K562 (cell line): ENCODE data around the gene AIRE. TPM values are rescaled to one million over a fixed set of nuclear protein-coding genes. Genes with fewer than 3 reads are reported as not detected.

Experiments
- ATAC-seq: fragments of 200-7000 bp; cut with Tn5 transposase; 3 replicates; pipeline ENCODE4 v1.9.1; 2020; ENCODE audit warnings: moderate library complexity
- BruUV-seq: library from RNA; stranded (reverse); fragments of 400-500 nt; replicated peaks from 2 replicates; lab custom pipeline; 2021; lab: Mats Ljungman, UMichigan
- CTCF ChIA-PET: fragments of 300-600 bp; formaldehyde crosslinking; extraction: SDS; loops from one replicate; lab custom pipeline; 2021; ENCODE audit warnings: low intra/inter-chr PET ratio; lab: Yijun Ruan, JAX
- POLR2A ChIA-PET: fragments of 300-600, 350-650 bp; sonication (Branson Sonifier 250); formaldehyde crosslinking; extraction: SDS; loops from one replicate; lab custom pipeline; 2021; ENCODE audit warnings: antibody characterized with exemption, inconsistent platforms; lab: Yijun Ruan, JAX
- DNase-seq, 4 experiments: peaks; one replicate each; pipeline versions ENCODE4 v3.0.0 to v3.0.0-alpha.2; 2011 to 2018; ENCODE audit warnings: low spot score in 3 of 4, mixed read lengths in 3 of 4; ENCODE audit errors: extremely low read depth in 1 of 4
- FAIRE-seq: peaks from 2 replicates; lab custom pipeline; 2011; peaks lifted over from hg19 to GRCh38; lab: Jason Lieb, UNC
- H2AFZ ChIP-seq: 2 replicates; pipeline ENCODE4 v1.6.0; 2011; ENCODE audit warnings: low read depth, low read length, control low read depth, inconsistent platforms
- H3K27ac ChIP-seq: fragments of 200-600 bp; 3 replicates; pipeline ENCODE4 v1.8.0; 2011; ENCODE audit warnings: low read depth, mild to moderate bottlenecking, control low read depth, inconsistent platforms, low read length, moderate library complexity, mixed read lengths; ENCODE audit errors: extremely low read depth
- H3K27me3 ChIP-seq, 2 experiments: fragments of 300-600 bp in 1 of 2; 2 replicates in 1 of 2; 3 replicates in 1 of 2; pipeline versions ENCODE4 v1.6.0 to v1.8.0; 2011; ENCODE audit warnings: inconsistent platforms in 2 of 2, low read length in 2 of 2, mild to moderate bottlenecking in 1 of 2, mixed read lengths in 1 of 2, moderate library complexity in 1 of 2; ENCODE audit not compliant: control insufficient read depth in 2 of 2, insufficient read depth in 2 of 2
- H3K36me3 ChIP-seq: fragments of 300-600 bp; 3 replicates; pipeline ENCODE4 v1.8.0; 2011; ENCODE audit warnings: mild to moderate bottlenecking, low read length, inconsistent platforms; ENCODE audit not compliant: control insufficient read depth, insufficient read depth
- H3K4me1 ChIP-seq, 2 experiments: fragments of 200-600 bp in 1 of 2; replicated peaks in 1 of 2; 2 replicates in 1 of 2; 3 replicates in 1 of 2; pipeline versions ENCODE4 v1.5.1 to v1.8.0; 2011; ENCODE audit warnings: inconsistent platforms in 2 of 2, low read length in 2 of 2, mild to moderate bottlenecking in 1 of 2, mixed read lengths in 1 of 2, moderate library complexity in 1 of 2; ENCODE audit not compliant: control insufficient read depth in 2 of 2, insufficient read depth in 2 of 2
- H3K4me2 ChIP-seq: 2 replicates; pipeline ENCODE4 v1.6.1; 2011; ENCODE audit warnings: low read length, control low read depth, inconsistent platforms, mixed read lengths; ENCODE audit not compliant: insufficient read depth
- H3K4me3 ChIP-seq: fragments of 200-600 bp; sonication (generic), shearing (Covaris generic); 2 replicates; pipeline ENCODE4 v1.5.1; 2016; ENCODE audit warnings: control low read depth, inconsistent platforms
- H3K79me2 ChIP-seq: fragments of 200-600 bp; 3 replicates; pipeline ENCODE4 v1.8.0; 2011; ENCODE audit warnings: low read length, inconsistent platforms; ENCODE audit not compliant: control insufficient read depth, insufficient read depth
- H3K9ac ChIP-seq, 2 experiments: 2 replicates each; pipeline versions ENCODE4 v1.6.0 to v1.6.1; 2011; ENCODE audit warnings: low read depth in 2 of 2, low read length in 2 of 2, control low read depth in 1 of 2, inconsistent platforms in 1 of 2, mild to moderate bottlenecking in 1 of 2, mixed read lengths in 1 of 2; ENCODE audit not compliant: insufficient read depth in 1 of 2
- H3K9me1 ChIP-seq: one replicate; pipeline ENCODE4 v1.6.0; 2011; ENCODE audit warnings: inconsistent platforms, mild to moderate bottlenecking, low read length, moderate library complexity; ENCODE audit not compliant: control insufficient read depth, insufficient read depth
- H3K9me3 ChIP-seq: replicated peaks from 2 replicates; pipeline ENCODE4 v1.5.1; 2011; ENCODE audit warnings: low read depth, low read length, inconsistent platforms; ENCODE audit not compliant: control insufficient read depth, insufficient read depth
- H4K20me1 ChIP-seq: replicated peaks from 2 replicates; pipeline ENCODE4 v1.6.1; 2011; ENCODE audit warnings: low read length, inconsistent platforms, mixed read lengths; ENCODE audit not compliant: control insufficient read depth, insufficient read depth
- BCL6 ChIP-seq: fragments of 250-450 bp; sonication (Bioruptor Pico); IDR thresholded peaks from 2 replicates; pipeline ENCODE4 v1.4.0; 2020
- IFI16 ChIP-seq: fragments of 250-450 bp; sonication (Bioruptor Pico); IDR thresholded peaks from 2 replicates; pipeline ENCODE4 v2.1.2; 2022; ENCODE audit warnings: mild to moderate bottlenecking, inconsistent platforms
- L3MBTL2 ChIP-seq: fragments of 450-650 bp; IDR thresholded peaks from 2 replicates; pipeline ENCODE4 v1.6.1; 2016; ENCODE audit warnings: mild to moderate bottlenecking, moderate library complexity
- MTA1 ChIP-seq: fragments of 450-650 bp; IDR thresholded peaks from 2 replicates; pipeline ENCODE4 v1.6.1; 2017; ENCODE audit warnings: borderline replicate concordance
- PHF20 ChIP-seq: fragments of 450-650 bp; IDR thresholded peaks from 2 replicates; pipeline ENCODE4 v1.6.1; 2018; ENCODE audit not compliant: partially characterized antibody
- RBM14 ChIP-seq: fragments of 200-400 bp; formaldehyde crosslinking; IDR thresholded peaks from 2 replicates; pipeline ENCODE4 v1.6.1; 2018; ENCODE audit warnings: low read depth, mild to moderate bottlenecking, low read length, moderate library complexity, borderline replicate concordance; ENCODE audit not compliant: insufficient read depth
- TRIM24 ChIP-seq, 2 experiments: fragments of 450-650 bp; IDR thresholded peaks; 2 replicates each; pipeline ENCODE4 v1.6.1; 2016
- ZNF347 ChIP-seq: fragments of 450-650 bp; formaldehyde crosslinking; IDR thresholded peaks from 2 replicates; pipeline ENCODE4 v1.4.0; 2020; ENCODE audit warnings: low read depth, mild to moderate bottlenecking, moderate library complexity
- WGBS: fragments of 100-300 bp; shearing (Covaris generic); methylation state at CpG from one replicate; pipeline ENCODE4 v1.1.6; 2016; ENCODE audit warnings: low coverage, mixed read lengths; ENCODE audit not compliant: insufficient coverage; ENCODE audit errors: missing lambda C conversion rate; 5-methylcytosine and 5-hydroxymethylcytosine counted together
- in situ Hi-C: fragments of 300-500 bp; cut with MboI; formaldehyde crosslinking; loops from 4 replicates; pipeline ENCODE4 v1.15.0; 2018; ENCODE audit warnings: inconsistent platforms, mixed read lengths
- intact Hi-C: fragments of 100-400 bp; cut with micrococcal nuclease; formaldehyde crosslinking; loops from 2 replicates; pipeline ENCODE4 v1.14.2; 2022
- polyA plus RNA-seq, 8 experiments: library from polyadenylated mRNA; depleted of rRNA in 4 of 8; stranded (reverse) in 5 of 8; unstranded in 3 of 8; fragments of >200 nt; fragmentation: Nextera tagmentation in 2 of 8; fragmentation: Illumina TruSeq in 1 of 8; extraction: Ambion mirVana in 2 of 8; extraction: Trizol in 1 of 8; gene quantifications; 2 replicates each; pipeline versions ENCODE4 v1.2.1 to v1.2.3, GENCODE V29; 2011 to 2014; ENCODE audit warnings: inconsistent platforms in 1 of 8, missing spikeins in 1 of 8
- total RNA-seq, 7 experiments: library from RNA; depleted of rRNA in 6 of 7; stranded (reverse); fragments of >200 nt in 6 of 7; fragmentation: Illumina TruSeq in 2 of 7; extraction: Trizol in 2 of 7; gene quantifications; 2 replicates each; pipeline versions ENCODE4 v1.2.1 to v1.2.3, GENCODE V29; 2011 to 2021; ENCODE audit warnings: low replicate concordance in 1 of 7
- TF ChIP-seq, protein P1 (sequence below): fragments of 250-450 bp; sonication (Bioruptor Pico); IDR thresholded peaks from 2 replicates; pipeline ENCODE4 v1.8.0; 2022; ENCODE audit warnings: inconsistent platforms, mild to moderate bottlenecking, moderate library complexity, borderline replicate concordance
- TF ChIP-seq, protein P2 (sequence below), 3 experiments: fragments of 200-800 bp in 1 of 3; fragments of 250-450 bp in 1 of 3; fragments of 450-650 bp in 1 of 3; sonication (Bioruptor Pico) in 1 of 3; sonication (Bioruptor generic) in 1 of 3; formaldehyde crosslinking in 1 of 3; IDR thresholded peaks; 2 replicates each; pipeline versions ENCODE4 v1.6.1 to v1.8.0; 2016 to 2022; ENCODE audit warnings: mild to moderate bottlenecking in 2 of 3, missing genetic modification characterization in 2 of 3, missing compliant biosample characterization in 1 of 3, moderate library complexity in 1 of 3

AIRE gene
- total and polyA plus RNA-seq, 9 of the 15 experiments (the other 6 are each of a cell fraction or from before 2014, with no cell fraction given): 0.01 TPM; not detected in 8

DNA sequence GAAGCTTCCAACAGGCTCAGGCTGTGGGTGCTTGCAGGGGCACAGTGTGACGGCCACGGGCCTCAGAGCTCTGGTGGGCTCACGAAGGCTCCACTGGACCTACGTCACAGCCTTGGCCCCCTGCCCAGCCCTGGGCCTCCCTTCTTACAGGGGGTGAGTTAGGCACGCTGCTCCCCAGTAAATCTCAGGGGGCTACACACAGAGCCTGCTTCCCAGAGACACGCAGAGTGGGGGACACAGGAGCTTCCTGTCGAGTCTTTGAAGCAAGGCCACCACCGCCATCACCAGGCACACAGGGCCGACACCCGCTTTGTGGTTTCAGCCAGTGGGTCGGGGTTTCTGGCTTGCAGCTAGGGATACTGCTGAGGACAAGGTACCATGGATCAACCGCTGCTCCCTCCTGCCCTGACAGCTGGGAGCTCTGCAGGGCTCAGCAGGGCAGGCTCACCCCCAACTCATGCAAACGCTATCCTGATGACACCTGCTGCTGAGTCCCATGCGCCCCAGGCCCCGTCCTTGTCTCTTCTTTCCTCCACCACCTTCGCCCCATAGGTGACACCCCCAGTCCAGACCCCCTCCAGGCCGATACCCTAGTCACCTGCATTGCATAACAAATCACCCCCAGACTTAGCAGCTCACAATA, 59.0 kb downstream of the AIRE start:
- WGBS: 6% methylated on average over 17 of the region's 17 CpGs
- H4K20me1 ChIP-seq: no peaks in the 10 kb centered on the region; the same call in 1 of the 2 replicates
- H3K27me3 ChIP-seq: peaks cover 37 to 51% of the 10 kb centered on the region in 2 experiments
- TF ChIP-seq L3MBTL2: no peak
- TF ChIP-seq, protein P1, sequence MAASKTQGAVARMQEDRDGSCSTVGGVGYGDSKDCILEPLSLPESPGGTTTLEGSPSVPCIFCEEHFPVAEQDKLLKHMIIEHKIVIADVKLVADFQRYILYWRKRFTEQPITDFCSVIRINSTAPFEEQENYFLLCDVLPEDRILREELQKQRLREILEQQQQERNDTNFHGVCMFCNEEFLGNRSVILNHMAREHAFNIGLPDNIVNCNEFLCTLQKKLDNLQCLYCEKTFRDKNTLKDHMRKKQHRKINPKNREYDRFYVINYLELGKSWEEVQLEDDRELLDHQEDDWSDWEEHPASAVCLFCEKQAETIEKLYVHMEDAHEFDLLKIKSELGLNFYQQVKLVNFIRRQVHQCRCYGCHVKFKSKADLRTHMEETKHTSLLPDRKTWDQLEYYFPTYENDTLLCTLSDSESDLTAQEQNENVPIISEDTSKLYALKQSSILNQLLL: no peak
- no peak for TF ChIP-seq BCL6 (CRISPR knock-in tag)
- no peak for TF ChIP-seq MTA1
- no peak for TF ChIP-seq TRIM24 (IDR thresholded peaks at IDR 0.05)
- TF ChIP-seq ZNF347 (CRISPR knock-in tag): no peak
- no peak for TF ChIP-seq RBM14
- TF ChIP-seq PHF20: no peak
- TF ChIP-seq, protein P2, sequence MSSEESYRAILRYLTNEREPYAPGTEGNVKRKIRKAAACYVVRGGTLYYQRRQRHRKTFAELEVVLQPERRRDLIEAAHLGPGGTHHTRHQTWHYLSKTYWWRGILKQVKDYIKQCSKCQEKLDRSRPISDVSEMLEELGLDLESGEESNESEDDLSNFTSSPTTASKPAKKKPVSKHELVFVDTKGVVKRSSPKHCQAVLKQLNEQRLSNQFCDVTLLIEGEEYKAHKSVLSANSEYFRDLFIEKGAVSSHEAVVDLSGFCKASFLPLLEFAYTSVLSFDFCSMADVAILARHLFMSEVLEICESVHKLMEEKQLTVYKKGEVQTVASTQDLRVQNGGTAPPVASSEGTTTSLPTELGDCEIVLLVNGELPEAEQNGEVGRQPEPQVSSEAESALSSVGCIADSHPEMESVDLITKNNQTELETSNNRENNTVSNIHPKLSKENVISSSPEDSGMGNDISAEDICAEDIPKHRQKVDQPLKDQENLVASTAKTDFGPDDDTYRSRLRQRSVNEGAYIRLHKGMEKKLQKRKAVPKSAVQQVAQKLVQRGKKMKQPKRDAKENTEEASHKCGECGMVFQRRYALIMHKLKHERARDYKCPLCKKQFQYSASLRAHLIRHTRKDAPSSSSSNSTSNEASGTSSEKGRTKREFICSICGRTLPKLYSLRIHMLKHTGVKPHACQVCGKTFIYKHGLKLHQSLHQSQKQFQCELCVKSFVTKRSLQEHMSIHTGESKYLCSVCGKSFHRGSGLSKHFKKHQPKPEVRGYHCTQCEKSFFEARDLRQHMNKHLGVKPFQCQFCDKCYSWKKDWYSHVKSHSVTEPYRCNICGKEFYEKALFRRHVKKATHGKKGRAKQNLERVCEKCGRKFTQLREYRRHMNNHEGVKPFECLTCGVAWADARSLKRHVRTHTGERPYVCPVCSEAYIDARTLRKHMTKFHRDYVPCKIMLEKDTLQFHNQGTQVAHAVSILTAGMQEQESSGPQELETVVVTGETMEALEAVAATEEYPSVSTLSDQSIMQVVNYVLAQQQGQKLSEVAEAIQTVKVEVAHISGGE (CRISPR knock-in tag; IDR thresholded peaks at IDR 0.05): no peak
- TF ChIP-seq IFI16 (CRISPR knock-in tag): no peak
- no peaks in the 10 kb centered on the region for H3K9me1 ChIP-seq
- no peak overlapping the region for H3K27ac ChIP-seq
- H2AFZ ChIP-seq: no peak overlapping the region
- peaks cover 10 to 24% of the 10 kb centered on the region in 2 experiments; a peak in 4 of 5 replicates for H3K4me1 ChIP-seq
- no peaks in the 10 kb centered on the region for H3K79me2 ChIP-seq
- no peak overlapping the region for H3K4me3 ChIP-seq
- DNase-seq: no peak
- ChIA-PET CTCF (interaction anchor here (0.7 kb wide), 1 partner anchor 543 kb away, joined by 7 read pairs; no protein-coding TSS in a partner anchor), POLR2A (interaction anchor here (1.6 to 1.7 kb wide), 2 partner anchors 9 to 19 kb away, joined by 5 read pairs; partner anchors contain the start of gene TRPM2)
- no peak for ATAC-seq
- in situ Hi-C loops (no loop called here), intact Hi-C loops (no loop called here)
- no peaks in the 10 kb centered on the region for H3K9me3 ChIP-seq
- H3K9ac ChIP-seq: no peak overlapping the region
- BruUV-seq: no TSS peak
- FAIRE-seq: no peak
- no peaks in the 10 kb centered on the region for H3K36me3 ChIP-seq
- no peak overlapping the region for H3K4me2 ChIP-seq
